HCT116 (cell line): ENCODE measurements around the gene GPN3. TPM values are rescaled to one million over a fixed set of nuclear protein-coding genes. Genes with fewer than 3 reads are reported as not detected.

Source experiments
- ATAC-seq: fragments of 200-7000 bp; cut with Tn5 transposase; 2 replicates; pipeline ENCODE4 v1.9.1; 2020; ENCODE audit warnings: mild to moderate bottlenecking, moderate library complexity
- BruUV-seq: library from RNA; stranded (reverse); fragments of 400-500 nt; replicated peaks from 2 replicates; lab custom pipeline; 2021; lab: Mats Ljungman, UMichigan
- CTCF ChIA-PET: fragments of 300-600 bp; sonication (Branson Sonifier 250); formaldehyde crosslinking; loops from one replicate; lab custom pipeline; 2021; ENCODE audit warnings: antibody characterized with exemption; lab: Charles Lee
- POLR2A ChIA-PET: fragments of 300-600, 350-600 bp; sonication (Branson Sonifier 250); formaldehyde crosslinking; loops from one replicate; lab custom pipeline; 2021; ENCODE audit warnings: antibody characterized with exemption; lab: Charles Lee
- RAD21 ChIA-PET, 2 experiments: fragments of 300-600 bp; sonication (Branson Sonifier 250); formaldehyde crosslinking; loops; one replicate each; lab custom pipeline; 2023; ENCODE audit warnings: low total read pairs in 2 of 2; ENCODE audit not compliant: uncharacterized antibody in 2 of 2, unreplicated experiment in 2 of 2, low non-redundant PET in 1 of 2; lab: Charles Lee
- DNase-seq: peaks from one replicate; pipeline ENCODE4 v3.0.0-alpha.2; 2010; ENCODE audit warnings: low read depth, low spot score
- H2AFZ ChIP-seq: fragments of 200-600 bp; shearing (Covaris generic), sonication (generic); 2 replicates; pipeline ENCODE4 v1.6.1; 2017; ENCODE audit warnings: low read depth, mixed run types, mixed read lengths, antibody characterized with exemption, low read length; ENCODE audit not compliant: poor library complexity, severe bottlenecking
- H3K27ac ChIP-seq: 2 replicates; pipeline ENCODE4 v1.5.1; 2012; ENCODE audit warnings: low read depth, low read length
- H3K27me3 ChIP-seq: fragments of 200-600 bp; sonication (generic); 2 replicates; pipeline ENCODE4 v1.6.1; 2016; ENCODE audit warnings: mixed run types, low read length, mixed read lengths; ENCODE audit not compliant: insufficient read depth
- H3K36me3 ChIP-seq, 2 experiments: fragments of 200-500 bp in 1 of 2; fragments of 200-600 bp in 1 of 2; sonication (Bioruptor generic) in 1 of 2; sonication (generic) in 1 of 2; 2 replicates each; pipeline versions ENCODE4 v1.5.1 to v1.6.1; 2014 to 2016; ENCODE audit warnings: low read length in 2 of 2, inconsistent platforms in 1 of 2, mixed read lengths in 1 of 2, mixed run types in 1 of 2; ENCODE audit not compliant: insufficient read depth in 2 of 2, control insufficient read depth in 1 of 2
- H3K4me1 ChIP-seq, 2 experiments: fragments of 200-600 bp in 1 of 2; sonication (generic) in 1 of 2; 2 replicates each; pipeline versions ENCODE4 v1.5.1 to v1.6.1; 2012 to 2017; ENCODE audit warnings: low read length in 2 of 2, inconsistent platforms in 1 of 2, mild to moderate bottlenecking in 1 of 2, mixed read lengths in 1 of 2, mixed run types in 1 of 2, moderate library complexity in 1 of 2; ENCODE audit not compliant: insufficient read depth in 2 of 2, control insufficient read depth in 1 of 2
- H3K4me2 ChIP-seq: fragments of 200-600 bp; sonication (generic); 2 replicates; pipeline ENCODE4 v1.6.1; 2017; ENCODE audit warnings: mixed run types, low read length, mixed read lengths
- H3K4me3 ChIP-seq, 2 experiments: fragments of 200-600 bp in 1 of 2; sonication (generic) in 1 of 2; replicated peaks in 1 of 2; 2 replicates each; pipeline ENCODE4 v1.5.1; 2011 to 2016; ENCODE audit warnings: low read length in 2 of 2, control low read depth in 1 of 2, low read depth in 1 of 2, mild to moderate bottlenecking in 1 of 2, mixed read lengths in 1 of 2, mixed run types in 1 of 2
- H3K79me2 ChIP-seq: fragments of 200-600 bp; sonication (generic); 2 replicates; pipeline ENCODE4 v1.6.1; 2017; ENCODE audit warnings: mild to moderate bottlenecking, mixed run types, low read length, moderate library complexity, mixed read lengths; ENCODE audit not compliant: insufficient read depth
- H3K9ac ChIP-seq: fragments of 200-600 bp; sonication (generic); 2 replicates; pipeline ENCODE4 v1.6.1; 2016; ENCODE audit warnings: low read length, mixed read lengths
- H3K9me2 ChIP-seq: fragments of 200-600 bp; sonication (generic), shearing (Covaris generic); 2 replicates; pipeline ENCODE4 v1.6.1; 2017; ENCODE audit warnings: mixed run types, mild to moderate bottlenecking, moderate library complexity; ENCODE audit not compliant: insufficient read depth
- H3K9me3 ChIP-seq, 2 experiments: fragments of 200-500 bp in 1 of 2; fragments of 200-600 bp in 1 of 2; sonication (Bioruptor generic) in 1 of 2; sonication (generic) in 1 of 2; 2 replicates each; pipeline ENCODE4 v1.6.1; 2014 to 2017; ENCODE audit warnings: low read length in 2 of 2, mixed read lengths in 2 of 2, inconsistent platforms in 1 of 2, low read depth in 1 of 2, mild to moderate bottlenecking in 1 of 2, mixed run types in 1 of 2, moderate library complexity in 1 of 2; ENCODE audit not compliant: control insufficient read depth in 1 of 2, insufficient read depth in 1 of 2
- H4K20me1 ChIP-seq: fragments of 200-600 bp; sonication (generic), shearing (Covaris generic); 2 replicates; pipeline ENCODE4 v1.6.1; 2017; ENCODE audit warnings: mixed run types, mild to moderate bottlenecking, moderate library complexity; ENCODE audit not compliant: insufficient read depth
- CBX3 ChIP-seq: IDR thresholded peaks from 2 replicates; pipeline ENCODE4 v1.6.1; 2012; ENCODE audit warnings: low read depth
- CEBPB ChIP-seq: IDR thresholded peaks from 2 replicates; pipeline ENCODE4 v1.6.1; 2012; ENCODE audit warnings: low read depth
- EGR1 ChIP-seq: IDR thresholded peaks from 2 replicates; pipeline ENCODE4 v1.6.1; 2012; ENCODE audit warnings: low read depth
- EZH2 ChIP-seq: fragments of 200-600 bp; sonication (generic); IDR thresholded peaks from 2 replicates; pipeline ENCODE4 v1.6.1; 2017; ENCODE audit warnings: antibody characterized with exemption, mixed run types
- EZH2phosphoT487 ChIP-seq: fragments of 200-600 bp; IDR thresholded peaks from 2 replicates; pipeline ENCODE4 v1.6.1; 2018; ENCODE audit warnings: antibody characterized with exemption, borderline replicate concordance
- FOSL1 ChIP-seq: IDR thresholded peaks from 2 replicates; pipeline ENCODE4 v1.6.1; 2012; ENCODE audit warnings: low read depth
- JUND ChIP-seq: IDR thresholded peaks from 2 replicates; pipeline ENCODE4 v1.6.1; 2012
- POLR2A ChIP-seq: IDR thresholded peaks from 2 replicates; pipeline ENCODE4 v1.7.0; 2011; ENCODE audit warnings: borderline replicate concordance; ENCODE audit not compliant: insufficient read depth, insufficient read length; ENCODE audit errors: extremely low read depth
- POLR2AphosphoS5 ChIP-seq: IDR thresholded peaks from 2 replicates; pipeline ENCODE4 v1.6.1; 2011; ENCODE audit warnings: mild to moderate bottlenecking, low read depth, low read length, moderate library complexity
- RAD21 ChIP-seq: IDR thresholded peaks from 2 replicates; pipeline ENCODE4 v1.6.1; 2012; ENCODE audit warnings: low read depth, mild to moderate bottlenecking
- SIN3A ChIP-seq: IDR thresholded peaks from 2 replicates; pipeline ENCODE4 v1.6.1; 2012; ENCODE audit warnings: low read depth
- SP1 ChIP-seq: IDR thresholded peaks from 2 replicates; pipeline ENCODE4 v1.6.1; 2012; ENCODE audit warnings: low read depth
- SRF ChIP-seq: IDR thresholded peaks from 2 replicates; pipeline ENCODE4 v1.6.1; 2012; ENCODE audit warnings: low read depth
- TCF7L2 ChIP-seq: IDR thresholded peaks from 2 replicates; pipeline ENCODE4 v1.7.0; 2011; ENCODE audit warnings: borderline replicate concordance, inconsistent platforms; ENCODE audit not compliant: insufficient read depth, insufficient read length; ENCODE audit errors: extremely low read depth
- YY1 ChIP-seq: IDR thresholded peaks from 2 replicates; pipeline ENCODE4 v1.6.1; 2011; ENCODE audit warnings: low read length, low read depth, moderate library complexity, mild to moderate bottlenecking; ENCODE audit not compliant: insufficient replicate concordance; ENCODE audit errors: extremely low read depth
- ZFX ChIP-seq: fragments of 450-650 bp; IDR thresholded peaks from 2 replicates; pipeline ENCODE4 v1.6.1; 2017
- ZNF274 ChIP-seq: fragments of 200-500 bp; sonication (Bioruptor generic); IDR thresholded peaks from 2 replicates; pipeline ENCODE4 v1.6.1; 2014; ENCODE audit warnings: mild to moderate bottlenecking, low read depth, low read length, inconsistent platforms
- intact Hi-C: fragments of 100-400 bp; cut with micrococcal nuclease; formaldehyde crosslinking; loops from 2 replicates; pipeline ENCODE4 v1.10.0; 2022
- total RNA-seq: library from RNA; stranded (reverse); gene quantifications from one replicate; pipeline ENCODE4 v1.2.1, GENCODE V29; 2021; ENCODE audit not compliant: unreplicated experiment
- TF ChIP-seq, protein P1 (sequence below): IDR thresholded peaks from 2 replicates; pipeline ENCODE4 v1.6.1; 2012
- TF ChIP-seq, protein P2 (sequence below), 3 experiments: fragments of 200-600 bp in 1 of 3; sonication (generic) in 1 of 3; IDR thresholded peaks in 2 of 3; conservative IDR thresholded peaks in 1 of 3; 2 replicates each; pipeline ENCODE4 v1.5.1; 2012 to 2017; ENCODE audit warnings: low read depth in 2 of 3, low read length in 2 of 3, antibody characterized with exemption in 1 of 3, borderline replicate concordance in 1 of 3, control low read depth in 1 of 3, mild to moderate bottlenecking in 1 of 3, mixed read lengths in 1 of 3, mixed run types in 1 of 3, moderate library complexity in 1 of 3; ENCODE audit not compliant: insufficient read depth in 1 of 3
- TF ChIP-seq, protein P3 (sequence below): IDR thresholded peaks from 2 replicates; pipeline ENCODE4 v1.6.1; 2012

GPN3 gene
- total RNA-seq, 1 experiment from 2014 or later: 46.2 TPM

DNA sequence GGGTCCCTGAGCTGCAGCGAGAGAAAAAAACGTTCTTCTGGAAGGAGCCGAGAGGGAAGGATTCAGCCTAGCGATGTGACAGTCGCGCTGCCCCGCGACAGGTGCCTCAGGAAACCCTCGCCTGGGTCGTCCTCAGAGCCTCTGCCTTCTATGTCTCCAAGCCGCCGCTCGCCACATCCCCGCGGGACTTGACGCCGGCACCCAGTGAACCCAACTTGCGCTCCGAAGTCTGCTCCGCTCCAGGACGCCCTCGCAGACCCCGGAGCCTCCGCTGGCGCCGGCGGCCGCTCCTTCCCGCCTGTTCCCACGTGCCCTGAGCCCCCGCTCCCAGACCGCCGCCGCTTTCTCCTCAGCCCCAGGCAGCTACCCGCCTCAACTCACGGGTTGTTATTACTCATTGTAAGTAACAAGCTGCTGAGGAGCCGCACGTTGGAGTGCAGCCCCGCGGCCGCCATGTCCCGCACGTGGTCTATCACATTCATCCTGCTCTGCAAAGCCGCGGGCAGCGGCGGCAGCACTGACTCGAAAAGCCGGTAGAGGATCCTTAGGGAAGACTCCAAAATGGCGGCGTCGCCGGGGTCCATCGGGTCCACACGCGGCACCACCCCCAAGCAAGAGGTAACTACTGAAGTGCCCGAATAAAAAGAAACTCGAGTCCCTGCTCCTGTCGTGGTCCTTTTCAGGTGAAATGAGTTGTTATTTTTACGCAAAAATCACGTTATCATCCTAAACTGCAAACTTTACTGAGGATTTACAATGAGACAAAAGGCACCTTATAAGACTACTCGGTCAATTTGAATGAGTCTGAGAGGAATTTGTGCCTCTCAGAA lies 64.7 kb downstream of the GPN3 start, which contains the start of gene ANAPC7:
TSS of gene ANAPC7 (minus strand) at position 563 of the 830 bp plus-strand sequence. CDS start at position 482, 81 bp downstream.
- ChIA-PET CTCF (no interaction called here), POLR2A (no interaction called here), RAD21 (no interaction called here)
- Histone ChIP-seq H3K9ac (peak within 1 kb of the TSS; percentile 98), H3K9me2 (no peaks in the 10 kb centered on the region), H3K27ac (peak within 1 kb of the TSS; percentile 74), H3K9me3 (no peaks in the 10 kb centered on the region), H3K36me3 (peaks cover 6 to 10% of the 10 kb centered on the region in 2 experiments; a peak in 3 of 4 replicates), H3K4me3 (peak within 1 kb of the TSS; percentile 84 to 99), H4K20me1 (no peaks in the 10 kb centered on the region), H2AFZ (peak within 1 kb of the TSS; percentile 100), H3K4me2 (peak within 1 kb of the TSS; percentile 75), H3K4me1 (peaks cover 6 to 19% of the 10 kb centered on the region in 2 experiments), H3K79me2 (peaks cover 54% of the 10 kb centered on the region), H3K27me3 (no peaks in the 10 kb centered on the region)
- peak; percentile 83 for DNase-seq
- no peak for TF ChIP-seq CEBPB
- no peak for TF ChIP-seq JUND
- TF ChIP-seq YY1: peak; percentile 95
- TF ChIP-seq POLR2AphosphoS5: peak; percentile 70
- TF ChIP-seq ZNF274: no peak
- TF ChIP-seq EZH2: no peak
- TF ChIP-seq, protein P1, sequence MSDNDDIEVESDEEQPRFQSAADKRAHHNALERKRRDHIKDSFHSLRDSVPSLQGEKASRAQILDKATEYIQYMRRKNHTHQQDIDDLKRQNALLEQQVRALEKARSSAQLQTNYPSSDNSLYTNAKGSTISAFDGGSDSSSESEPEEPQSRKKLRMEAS: peak; percentile 94
- no peak for TF ChIP-seq EGR1
- TF ChIP-seq TCF7L2: peak; percentile 17
- peak; percentile 32 for TF ChIP-seq POLR2A
- TF ChIP-seq EZH2phosphoT487: no peak
- TF ChIP-seq, protein P2, sequence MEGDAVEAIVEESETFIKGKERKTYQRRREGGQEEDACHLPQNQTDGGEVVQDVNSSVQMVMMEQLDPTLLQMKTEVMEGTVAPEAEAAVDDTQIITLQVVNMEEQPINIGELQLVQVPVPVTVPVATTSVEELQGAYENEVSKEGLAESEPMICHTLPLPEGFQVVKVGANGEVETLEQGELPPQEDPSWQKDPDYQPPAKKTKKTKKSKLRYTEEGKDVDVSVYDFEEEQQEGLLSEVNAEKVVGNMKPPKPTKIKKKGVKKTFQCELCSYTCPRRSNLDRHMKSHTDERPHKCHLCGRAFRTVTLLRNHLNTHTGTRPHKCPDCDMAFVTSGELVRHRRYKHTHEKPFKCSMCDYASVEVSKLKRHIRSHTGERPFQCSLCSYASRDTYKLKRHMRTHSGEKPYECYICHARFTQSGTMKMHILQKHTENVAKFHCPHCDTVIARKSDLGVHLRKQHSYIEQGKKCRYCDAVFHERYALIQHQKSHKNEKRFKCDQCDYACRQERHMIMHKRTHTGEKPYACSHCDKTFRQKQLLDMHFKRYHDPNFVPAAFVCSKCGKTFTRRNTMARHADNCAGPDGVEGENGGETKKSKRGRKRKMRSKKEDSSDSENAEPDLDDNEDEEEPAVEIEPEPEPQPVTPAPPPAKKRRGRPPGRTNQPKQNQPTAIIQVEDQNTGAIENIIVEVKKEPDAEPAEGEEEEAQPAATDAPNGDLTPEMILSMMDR (IDR thresholded peaks at IDR 0.05 in 2 of 3, conservative IDR thresholded peaks at IDR 0.05 in 1 of 3; ENCODE audit: borderline replicate concordance in 1 of 3, insufficient read depth in 1 of 3, low read depth in 2 of 3, low read length in 2 of 3): no peak
- TF ChIP-seq CBX3: no peak
- no peak for TF ChIP-seq ZFX
- TF ChIP-seq, protein P3, sequence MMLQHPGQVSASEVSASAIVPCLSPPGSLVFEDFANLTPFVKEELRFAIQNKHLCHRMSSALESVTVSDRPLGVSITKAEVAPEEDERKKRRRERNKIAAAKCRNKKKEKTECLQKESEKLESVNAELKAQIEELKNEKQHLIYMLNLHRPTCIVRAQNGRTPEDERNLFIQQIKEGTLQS: no peak
- no peak for TF ChIP-seq RAD21
- peak; percentile 87; the same call in 1 of the 2 replicates for TF ChIP-seq SIN3A
- no peak for TF ChIP-seq FOSL1
- TF ChIP-seq SRF: no peak
- TF ChIP-seq SP1: peak; percentile 39; the same call in 1 of the 2 replicates
- TSS peak; percentile 81 for BruUV-seq
- peak; percentile 86 for ATAC-seq
- intact Hi-C loops: no loop called here
